ENCODE measurements around the gene INPP5K.

The INPP5K gene

DNA sequence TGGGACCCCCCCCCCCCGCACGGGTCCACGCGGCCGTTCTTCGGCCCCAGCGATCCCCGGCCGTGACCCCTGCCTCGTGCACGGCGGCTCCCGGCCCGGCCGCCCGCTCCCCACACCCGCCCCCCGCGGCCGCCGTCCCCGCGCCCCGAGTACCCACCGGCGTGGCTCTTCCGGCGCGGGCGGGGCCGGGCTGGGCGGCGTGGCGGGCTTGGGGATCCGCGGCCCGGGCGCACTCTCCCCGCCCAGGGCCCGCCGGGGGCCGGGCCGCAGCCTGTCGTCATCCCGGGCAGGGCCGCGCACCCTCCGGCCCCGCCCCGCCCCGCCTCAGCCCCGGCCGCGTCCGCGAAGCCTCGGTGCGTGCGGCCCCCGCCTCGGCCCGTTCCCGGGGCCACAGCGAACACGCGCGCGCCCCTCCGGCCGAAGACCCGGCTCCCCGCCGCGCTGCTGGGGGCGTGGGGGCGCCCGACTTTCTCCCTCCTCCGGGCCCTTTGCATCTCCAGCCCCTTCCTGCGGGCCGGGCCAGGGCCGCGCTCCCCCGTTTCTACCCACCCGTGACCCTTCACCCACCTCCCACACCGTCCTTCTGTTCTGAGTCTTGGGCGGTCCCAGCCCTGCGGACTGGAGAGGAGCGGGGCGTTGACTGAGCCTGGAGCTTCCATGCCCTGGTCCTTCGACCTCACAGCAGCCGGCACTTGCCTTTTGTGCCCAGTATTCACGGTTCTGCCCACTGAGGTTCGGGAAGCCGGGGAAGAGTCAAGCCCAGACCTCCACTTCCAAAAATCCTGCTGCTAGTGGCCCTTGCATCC, 24.8 kb downstream of the INPP5K start:
- TF ChIP-seq, protein P1, sequence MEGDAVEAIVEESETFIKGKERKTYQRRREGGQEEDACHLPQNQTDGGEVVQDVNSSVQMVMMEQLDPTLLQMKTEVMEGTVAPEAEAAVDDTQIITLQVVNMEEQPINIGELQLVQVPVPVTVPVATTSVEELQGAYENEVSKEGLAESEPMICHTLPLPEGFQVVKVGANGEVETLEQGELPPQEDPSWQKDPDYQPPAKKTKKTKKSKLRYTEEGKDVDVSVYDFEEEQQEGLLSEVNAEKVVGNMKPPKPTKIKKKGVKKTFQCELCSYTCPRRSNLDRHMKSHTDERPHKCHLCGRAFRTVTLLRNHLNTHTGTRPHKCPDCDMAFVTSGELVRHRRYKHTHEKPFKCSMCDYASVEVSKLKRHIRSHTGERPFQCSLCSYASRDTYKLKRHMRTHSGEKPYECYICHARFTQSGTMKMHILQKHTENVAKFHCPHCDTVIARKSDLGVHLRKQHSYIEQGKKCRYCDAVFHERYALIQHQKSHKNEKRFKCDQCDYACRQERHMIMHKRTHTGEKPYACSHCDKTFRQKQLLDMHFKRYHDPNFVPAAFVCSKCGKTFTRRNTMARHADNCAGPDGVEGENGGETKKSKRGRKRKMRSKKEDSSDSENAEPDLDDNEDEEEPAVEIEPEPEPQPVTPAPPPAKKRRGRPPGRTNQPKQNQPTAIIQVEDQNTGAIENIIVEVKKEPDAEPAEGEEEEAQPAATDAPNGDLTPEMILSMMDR (IDR thresholded peaks at IDR 0.05; ENCODE audit: control insufficient read depth, insufficient read depth, low read depth, low read length, missing control alignments) = no peak
- peak overlapping the region; percentile 79 for H3K4me3 ChIP-seq (ENCODE audit: control insufficient read depth, low read depth, low read length)
- DNase-seq (ENCODE audit: low read depth) = no peak

DNA sequence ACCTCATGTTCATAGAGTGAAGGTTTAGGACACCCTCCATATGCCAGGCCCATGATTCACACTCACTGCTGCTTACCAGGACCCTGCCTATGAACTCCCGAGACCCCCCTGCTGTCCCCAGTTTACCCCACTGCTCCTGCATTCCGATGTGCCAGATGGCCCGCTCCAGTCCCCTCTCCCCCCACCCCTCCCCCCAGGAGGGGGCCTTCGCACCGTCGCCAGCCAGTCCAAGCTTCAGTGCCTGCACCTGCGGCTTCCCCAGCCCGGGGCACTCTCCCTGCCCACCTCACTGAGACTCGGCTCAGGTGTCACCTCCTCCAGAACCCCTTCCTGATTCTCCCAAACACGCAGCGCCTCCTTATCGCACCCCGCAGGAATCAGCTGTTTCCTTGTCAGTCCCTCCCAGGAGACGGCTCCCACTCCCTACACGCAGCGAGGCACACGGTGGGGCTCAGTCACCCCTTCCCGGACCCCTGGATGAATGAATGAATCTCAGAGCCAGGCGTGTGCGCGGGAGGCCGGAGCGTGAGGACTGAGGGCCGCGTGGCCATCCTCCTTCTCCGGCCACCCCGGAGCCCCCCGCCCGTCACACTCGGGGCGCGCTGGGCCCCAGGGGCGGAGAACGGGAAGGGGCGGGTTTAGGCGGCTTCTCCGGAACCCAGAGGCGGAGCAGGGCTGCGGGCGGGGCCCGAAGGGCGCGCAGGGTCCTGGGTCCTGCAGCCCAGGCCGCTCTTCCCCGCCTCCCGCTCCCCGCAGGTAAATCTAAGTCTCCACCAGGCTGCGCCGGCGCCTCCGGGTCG, 25.6 kb downstream of the INPP5K start:
- no peak for DNase-seq (ENCODE audit: low read depth)
- TF ChIP-seq, protein P1 (IDR thresholded peaks at IDR 0.05; ENCODE audit: control insufficient read depth, insufficient read depth, low read depth, low read length, missing control alignments) = no peak

DNA sequence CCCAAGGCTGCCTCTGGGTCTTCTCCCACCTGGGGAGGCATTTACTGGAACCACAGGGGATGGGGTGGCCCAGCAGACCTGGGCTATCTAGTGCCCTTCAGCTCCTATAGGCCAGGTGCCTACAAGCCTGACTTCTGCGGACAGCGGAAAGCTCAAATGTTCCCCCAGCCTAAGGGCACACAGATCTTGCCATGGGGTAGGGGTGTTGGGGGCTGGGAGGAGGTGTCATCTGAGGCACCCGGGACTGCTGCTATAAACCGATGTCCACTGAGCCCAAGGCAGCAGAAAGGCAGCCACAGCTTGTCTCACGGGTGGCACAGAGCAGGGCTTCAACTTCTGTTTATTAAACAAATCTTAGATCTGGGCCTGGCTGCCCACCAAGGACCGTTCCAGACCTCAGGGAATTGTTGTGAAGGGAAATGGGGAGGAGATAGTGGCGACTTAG, 27.6 kb downstream of the INPP5K start:
- H3K4me3 ChIP-seq (ENCODE audit: control insufficient read depth, low read depth, low read length) = peak overlapping the region; percentile 45
- no peak for DNase-seq (ENCODE audit: low read depth)
- TF ChIP-seq, protein P1 (IDR thresholded peaks at IDR 0.05; ENCODE audit: control insufficient read depth, insufficient read depth, low read depth, low read length, missing control alignments) = no peak

More for the DNA sequence above, 25.6 kb downstream of the INPP5K start:
- peak overlapping the region; percentile 79 for H3K4me3 ChIP-seq (ENCODE audit: control insufficient read depth, low read depth, low read length)

DNA sequence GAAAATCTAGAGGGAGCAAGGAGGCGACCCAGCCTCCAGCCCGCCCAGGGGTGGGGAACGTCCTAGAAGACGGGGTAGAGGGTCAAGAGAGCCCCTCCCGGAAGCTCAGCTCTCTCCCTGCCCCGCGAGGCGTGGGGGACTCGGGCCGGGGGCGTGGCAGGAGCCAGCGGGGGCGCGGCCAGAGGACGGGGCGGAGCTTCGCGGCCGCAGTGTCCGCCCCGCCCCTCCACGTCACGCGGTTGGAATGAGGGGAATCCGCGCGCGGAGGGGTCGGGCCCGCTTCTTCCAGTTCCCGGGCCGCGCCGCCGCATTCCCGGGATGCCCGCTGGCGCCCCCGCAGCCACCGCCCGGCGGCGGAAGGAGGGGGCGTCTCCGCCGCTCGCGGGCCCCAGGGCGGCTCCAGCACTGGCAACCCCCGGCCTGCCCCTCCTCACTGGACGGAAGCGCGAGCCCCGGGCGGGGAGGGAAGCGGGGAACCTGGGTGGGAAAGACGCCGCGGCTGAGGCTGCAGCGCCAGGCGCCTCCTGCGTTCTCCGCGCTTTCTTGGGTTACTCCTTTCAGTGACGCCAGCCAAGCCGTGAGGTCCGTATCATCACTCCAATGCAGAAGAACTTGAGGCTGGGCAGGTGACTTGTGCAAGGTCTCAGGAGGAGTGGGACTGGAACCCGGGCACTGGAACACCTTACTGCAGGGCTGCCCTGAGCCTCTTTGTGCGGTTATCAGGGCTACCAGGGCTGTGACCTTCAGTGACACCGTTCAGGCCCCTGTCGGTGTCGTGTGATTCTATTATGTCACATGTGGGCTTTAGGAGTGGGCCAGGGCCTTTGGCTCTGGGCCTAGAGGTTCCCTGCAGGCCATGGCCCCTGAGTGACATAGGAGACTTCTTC, 28.2 kb downstream of the INPP5K start:
- DNase-seq (ENCODE audit: low read depth) = peak; percentile 42
- TF ChIP-seq, protein P1 (IDR thresholded peaks at IDR 0.05; ENCODE audit: control insufficient read depth, insufficient read depth, low read depth, low read length, missing control alignments) = no peak

DNA sequence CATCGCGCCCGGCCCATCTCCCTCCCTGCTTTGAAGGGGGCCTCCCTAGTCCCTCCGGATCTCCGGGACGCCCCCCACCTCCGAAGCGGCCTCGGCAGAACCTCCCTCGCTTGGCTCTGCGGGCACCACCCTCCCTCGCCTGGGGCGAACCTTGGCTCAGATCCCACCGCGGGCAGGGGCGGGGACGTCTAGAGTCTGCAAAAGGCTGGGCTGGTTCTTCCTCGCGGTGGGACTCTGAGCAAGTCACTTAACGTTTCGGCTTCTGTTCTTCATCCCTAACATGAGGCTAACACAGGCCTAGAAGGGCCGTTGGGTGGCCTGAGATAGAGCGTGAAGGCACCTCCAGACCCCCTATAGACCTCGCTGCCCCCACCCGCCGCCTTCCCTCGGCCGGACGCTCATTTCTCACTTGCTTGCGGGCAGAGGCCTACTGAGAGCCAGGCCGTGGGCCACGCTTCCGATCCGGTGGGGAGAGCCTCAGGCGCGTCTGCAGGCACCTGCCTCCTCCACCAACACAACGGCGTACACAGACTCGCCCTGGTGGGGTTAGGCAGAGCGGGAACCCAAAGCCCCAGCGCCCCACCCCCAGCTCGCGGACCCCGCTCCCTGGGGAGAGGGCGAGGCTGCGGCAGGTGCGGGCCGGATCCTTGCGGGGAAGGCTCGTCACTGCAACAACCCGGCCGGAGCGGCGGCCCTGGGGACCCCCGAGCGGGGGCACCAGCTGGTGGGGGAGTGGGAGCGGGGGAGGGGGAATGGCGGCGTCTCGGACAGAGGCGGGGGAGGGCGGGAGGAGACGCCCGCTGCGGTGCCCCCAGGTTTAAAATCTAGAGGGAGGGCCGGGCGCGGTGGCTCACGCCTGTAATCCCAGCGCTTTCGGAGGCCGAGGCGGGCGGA, 29.4 kb downstream of the INPP5K start:
- H3K4me3 ChIP-seq (ENCODE audit: control insufficient read depth, low read depth, low read length) = peak overlapping the region; percentile 0; the same call in 1 of the 2 replicates
- no peak for DNase-seq (ENCODE audit: low read depth)
- TF ChIP-seq, protein P1 (IDR thresholded peaks at IDR 0.05; ENCODE audit: control insufficient read depth, insufficient read depth, low read depth, low read length, missing control alignments) = no peak

More for the DNA sequence above, 28.2 kb downstream of the INPP5K start:
- H3K4me3 ChIP-seq (ENCODE audit: control insufficient read depth, low read depth, low read length) = peak overlapping the region; percentile 45
